Activated CD4-positive, CD25-positive, alpha-beta regulatory T cell treated with anti-CD3 and anti-CD28 coated beads, Interleukin-2, amount 50 U/mL, for 72 hours (primary cell): ENCODE measurements around the gene SOX10.

Source experiments
- DNase-seq: peaks from one replicate; pipeline ENCODE4 v3.0.0; 2021

The SOX10 gene

GRCh38 chr22:37983860-37984791, at the start of gene SOX10:
TSS of gene SOX10 (minus strand) at chr22:37984555. CDS start at chr22:37983784, 771 bp downstream.
- DNase-seq: no peak

- DNase-seq: no peak
These were observed 49.3 kb upstream of the SOX10 start for GRCh38 chr22:38033522-38034277.

DNA sequence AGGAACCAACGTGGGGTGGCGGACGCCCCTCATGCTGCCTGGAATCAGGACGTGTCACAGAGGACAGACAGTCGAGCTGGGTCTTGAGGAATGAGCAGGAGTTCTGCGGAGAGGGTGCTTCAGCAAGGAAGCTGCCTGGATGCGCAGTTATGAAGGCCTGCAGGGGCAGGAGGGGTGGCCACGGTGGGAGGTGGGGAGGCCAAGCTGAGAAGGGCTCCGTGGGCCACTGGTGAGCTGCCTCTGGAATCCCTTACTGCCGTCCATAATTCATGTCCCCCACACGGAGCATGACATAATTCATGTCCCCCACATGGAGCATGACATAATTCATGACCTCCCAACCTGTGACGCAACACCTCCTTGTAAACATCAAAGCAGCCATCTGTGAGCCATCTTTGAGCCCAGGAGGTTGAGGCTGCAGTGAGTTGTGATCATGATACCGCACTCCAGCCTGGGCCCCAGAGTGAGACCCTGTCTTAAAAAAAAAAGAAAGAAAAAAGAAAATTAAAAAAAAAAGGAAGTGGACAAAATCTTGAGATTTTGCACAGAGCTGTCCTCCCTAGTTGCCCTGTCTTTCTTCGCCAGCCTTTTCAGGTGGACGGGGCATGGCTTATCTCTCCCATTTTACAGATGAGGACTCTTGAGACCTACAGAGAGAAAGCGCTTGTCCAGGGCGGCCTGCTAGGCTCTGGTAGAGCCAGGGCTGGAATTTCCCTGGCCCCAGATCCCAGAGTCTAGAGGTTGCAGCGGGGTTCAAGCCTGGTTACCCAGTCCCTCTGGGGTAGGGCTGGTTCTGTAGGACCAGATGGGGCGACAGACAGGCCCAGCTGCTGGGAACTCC, 48.5 kb upstream of the SOX10 start:
- DNase-seq: no peak

DNA sequence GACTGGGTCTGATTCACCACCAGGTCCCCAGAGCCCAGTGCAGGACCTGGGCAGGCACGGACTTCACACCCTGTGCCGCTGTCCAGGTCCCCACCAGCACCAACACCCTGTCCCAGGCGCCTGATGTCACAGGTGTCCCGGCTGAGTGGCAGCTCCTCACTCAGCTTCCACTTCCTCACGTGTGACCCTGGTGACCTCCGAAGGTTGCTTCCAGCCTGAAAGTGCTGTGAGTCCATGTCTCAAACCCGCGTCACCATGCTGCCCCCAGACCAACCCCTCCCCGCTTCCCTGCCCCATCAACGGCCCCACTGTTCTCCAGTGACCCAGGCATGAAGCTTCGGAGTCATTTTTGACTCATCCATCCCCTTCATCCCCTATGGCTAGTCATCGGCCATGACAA, 47.1 kb upstream of the SOX10 start:
- DNase-seq: no peak

GRCh38 chr22:38030311-38031133, 46.2 kb upstream of the SOX10 start:
- no peak for DNase-seq

GRCh38 chr22:38029901-38030300, 45.5 kb upstream of the SOX10 start:
- no peak for DNase-seq

DNA sequence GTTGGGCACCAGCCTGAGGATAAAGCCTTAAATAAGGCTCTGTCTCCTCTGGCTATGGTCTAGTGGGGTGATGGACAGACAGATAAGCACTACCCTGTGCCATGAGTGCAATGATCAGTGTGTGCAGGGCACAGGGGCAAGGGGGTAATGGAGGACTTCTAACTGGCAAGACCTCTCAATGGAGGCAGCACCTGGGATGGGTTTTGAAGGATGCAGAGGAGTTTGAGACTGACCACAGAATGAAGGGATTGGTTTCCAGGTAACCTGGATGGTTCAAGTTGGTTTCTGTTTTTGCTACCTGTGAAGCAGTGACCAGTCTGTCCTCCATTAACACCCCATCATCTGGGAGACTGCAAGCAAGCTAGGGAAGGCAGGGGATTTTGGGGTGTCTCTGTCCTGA, 45.0 kb upstream of the SOX10 start:
- no peak for DNase-seq

DNA sequence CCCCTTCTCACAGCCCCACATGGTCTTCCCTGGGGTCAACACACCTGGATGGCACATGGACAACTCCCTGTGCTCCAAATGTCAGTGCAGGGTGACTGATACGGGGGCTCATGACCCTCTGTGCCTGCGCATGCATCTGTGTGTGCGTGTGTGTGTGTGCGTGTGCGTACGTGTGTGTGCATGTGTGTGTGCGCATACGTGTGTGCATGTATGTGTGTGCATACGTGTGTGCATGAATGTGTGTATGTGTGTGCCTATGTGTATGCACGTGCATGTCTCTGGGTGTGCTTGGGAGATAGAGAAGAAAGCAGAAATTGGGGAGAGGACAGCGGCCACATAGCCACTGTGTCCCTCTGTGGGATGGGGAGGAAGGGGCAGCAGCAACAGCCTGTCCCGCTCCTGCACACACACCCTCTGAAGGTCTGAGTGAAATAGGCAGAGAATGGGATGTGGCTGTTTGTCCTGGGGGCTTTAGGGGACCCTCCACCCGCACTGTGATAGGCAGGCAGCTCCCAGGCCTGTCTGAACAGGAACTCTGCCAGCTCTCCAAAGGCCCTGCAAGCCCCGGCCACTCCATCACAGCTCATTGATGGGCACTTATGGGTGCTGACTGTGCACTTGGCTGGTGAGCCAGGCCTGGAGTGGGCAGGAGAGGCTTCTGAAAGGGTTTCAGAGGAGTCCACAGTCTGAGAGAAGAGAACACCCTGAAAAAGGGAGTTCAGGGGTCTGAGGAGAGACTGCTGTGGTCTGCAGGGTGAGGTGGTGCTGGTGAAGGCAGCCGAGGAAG, 44.2 kb upstream of the SOX10 start:
- DNase-seq: no peak

DNA sequence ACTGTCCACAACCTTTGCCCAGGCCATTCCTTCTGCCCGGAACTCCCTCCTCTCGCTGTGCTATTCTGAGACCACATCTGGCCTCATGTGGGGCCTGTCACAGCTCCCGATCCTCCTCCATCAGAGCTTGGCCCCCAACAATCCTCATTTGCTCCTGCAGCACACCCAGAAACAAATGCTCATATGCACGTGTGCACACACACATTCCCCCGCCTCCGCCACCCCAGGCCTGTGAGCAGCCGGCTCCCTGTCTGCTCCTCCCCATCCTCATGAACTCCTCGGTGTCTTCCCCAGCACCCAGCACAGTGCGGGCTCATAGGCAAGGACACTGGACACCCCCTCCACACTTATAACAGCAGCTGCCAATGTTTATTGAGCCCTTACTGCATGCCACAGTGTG, 43.1 kb upstream of the SOX10 start:
- DNase-seq: no peak

DNA sequence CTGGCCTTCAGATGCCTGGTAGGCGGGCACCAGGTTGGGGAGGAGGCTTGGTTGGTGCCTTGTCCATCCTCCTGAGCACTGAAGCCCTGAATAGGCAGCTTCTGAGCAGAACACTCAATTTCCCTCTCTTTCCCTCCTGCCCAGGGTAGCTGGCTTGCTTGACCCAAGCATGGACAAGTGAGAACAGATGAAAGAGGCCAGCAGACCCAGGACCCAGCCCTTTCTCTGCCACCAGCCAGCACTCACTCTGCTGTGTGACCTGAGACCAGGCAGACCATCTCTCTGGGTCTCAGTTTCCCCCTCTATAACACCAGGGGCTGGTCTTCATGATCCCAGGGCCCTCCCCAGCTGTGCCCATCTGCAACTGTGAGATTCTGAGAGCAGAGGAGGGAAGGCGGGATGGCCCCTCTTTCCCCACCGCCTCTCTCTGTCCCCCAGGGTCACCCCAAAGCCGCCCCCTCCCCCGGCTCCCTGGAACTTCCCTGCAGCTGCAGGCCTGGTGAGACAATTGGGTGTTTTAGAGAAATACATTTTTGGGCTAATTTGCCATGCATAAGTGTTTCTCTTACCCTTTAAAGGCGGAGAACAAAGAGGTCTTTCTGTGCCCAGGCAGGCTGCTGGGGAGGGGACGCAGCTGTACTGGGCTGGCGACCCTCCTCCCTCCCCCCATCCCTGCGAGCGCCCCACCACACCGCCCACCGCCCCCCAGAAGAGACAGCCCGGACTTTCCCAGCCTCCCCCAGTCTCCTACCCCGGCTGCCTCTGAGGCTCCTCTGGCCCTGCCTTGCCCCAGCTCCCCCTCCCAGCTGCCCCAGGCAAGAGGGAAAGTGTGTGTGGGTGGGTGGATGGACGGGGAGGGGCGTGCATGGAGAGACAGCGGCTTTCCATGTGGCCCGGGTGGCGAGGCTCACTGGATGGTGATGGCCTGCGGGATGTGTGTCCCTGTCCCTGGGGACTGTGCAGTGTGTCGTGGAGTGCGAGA, 42.1 kb upstream of the SOX10 start:
- DNase-seq: no peak

GRCh38 chr22:38025514-38025913, 41.2 kb upstream of the SOX10 start:
- DNase-seq: no peak

DNA sequence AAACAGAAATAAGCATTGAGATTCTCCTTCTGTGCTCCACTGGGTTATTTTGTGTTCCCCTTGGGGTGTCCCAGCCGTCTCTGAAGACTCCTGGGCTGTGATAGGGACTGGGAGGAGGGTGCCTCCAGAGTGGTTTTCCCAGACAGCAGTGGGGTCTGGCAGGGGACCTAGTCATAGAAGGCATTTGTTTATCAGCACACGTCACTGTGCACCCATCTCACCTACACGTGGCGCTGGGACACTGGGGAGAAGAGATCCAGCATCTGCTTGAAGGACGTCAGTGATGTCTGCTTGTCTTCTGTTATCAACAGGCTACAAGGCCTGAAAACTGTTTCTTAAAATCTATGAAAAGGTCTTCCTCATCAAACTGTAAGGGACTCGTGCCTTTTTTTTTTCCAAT, 38.7 kb upstream of the SOX10 start:
- no peak for DNase-seq

- no peak for DNase-seq
These were observed 36.9 kb upstream of the SOX10 start for GRCh38 chr22:38021206-38021605.

DNA sequence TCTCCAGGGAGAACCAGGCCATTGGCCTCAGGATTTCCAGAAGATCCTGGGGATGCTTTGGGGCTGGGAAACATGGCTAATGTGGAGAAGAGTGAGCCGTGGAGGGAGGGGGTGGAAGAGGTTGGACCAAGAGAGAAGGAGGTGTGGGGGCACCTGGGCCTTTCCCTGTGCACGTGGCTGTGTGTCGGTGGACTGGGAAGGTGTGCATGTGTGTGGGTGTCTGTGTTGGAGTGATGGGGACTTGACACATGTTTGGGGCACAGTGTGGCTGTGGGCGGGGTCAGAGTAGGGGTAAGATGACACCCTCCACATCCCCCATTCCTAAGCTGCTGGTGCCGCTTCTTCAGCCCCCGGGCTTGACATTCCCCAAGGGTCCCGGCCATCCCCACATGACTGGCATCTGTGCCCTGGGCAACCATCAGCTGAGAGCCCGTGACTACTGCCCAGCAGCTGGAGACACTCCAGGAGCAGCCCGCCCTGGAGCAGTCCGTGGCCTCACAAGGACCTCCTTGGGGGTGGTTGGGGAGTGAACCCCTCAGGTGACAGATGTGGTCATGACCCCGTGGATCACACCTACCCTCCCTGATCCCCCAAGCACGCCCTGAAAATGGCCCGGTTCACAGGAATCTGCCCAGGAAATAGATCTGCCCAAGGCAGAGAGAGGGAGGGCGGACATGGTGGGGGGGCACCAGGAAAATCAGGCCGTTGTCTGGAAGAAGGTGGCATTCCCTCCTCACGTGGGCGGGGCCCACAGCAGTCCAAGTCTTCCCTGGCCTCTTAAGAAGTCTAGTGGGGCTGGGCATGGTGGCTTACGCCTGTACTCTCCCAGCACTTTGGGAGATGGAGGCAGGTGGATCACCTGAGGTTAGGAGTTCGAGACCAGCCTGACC, 34.8 kb upstream of the SOX10 start:
- DNase-seq: no peak

- no peak for DNase-seq
These were observed 33.9 kb upstream of the SOX10 start for GRCh38 chr22:38017939-38018885.

DNA sequence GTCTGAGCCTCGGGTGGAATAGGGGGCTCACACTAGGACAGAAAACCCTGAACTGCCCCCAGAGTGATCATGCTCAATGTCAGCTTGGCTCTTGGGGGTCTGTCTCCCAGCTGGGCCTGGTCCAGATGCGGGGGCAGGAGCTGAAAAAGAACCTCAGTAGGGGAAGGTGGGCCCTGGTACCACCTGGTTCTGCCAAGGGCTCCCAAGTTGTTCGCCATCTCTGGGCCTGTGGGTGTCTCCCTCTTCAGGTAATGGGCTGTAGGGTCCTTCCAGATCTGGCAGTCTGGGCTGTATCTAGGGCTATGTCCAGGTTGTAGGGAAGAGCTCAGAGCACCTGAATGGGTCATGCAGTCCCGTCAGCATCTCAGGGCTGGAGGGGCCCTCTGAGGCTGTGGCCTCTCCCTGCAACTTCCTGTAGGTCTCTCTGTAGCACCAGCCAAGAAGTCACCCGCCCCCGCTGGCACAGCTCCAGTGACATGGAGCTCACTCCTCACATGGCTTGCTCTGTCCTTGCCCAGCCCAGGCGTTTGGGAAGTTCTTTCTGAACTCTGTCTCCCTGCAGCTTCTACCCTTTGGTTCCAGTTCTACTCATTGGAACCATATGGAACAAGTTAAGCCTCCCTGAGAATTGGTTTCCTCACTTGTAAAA, 33.0 kb upstream of the SOX10 start:
- no peak for DNase-seq
